Trophoblast cell (in vitro differentiated cells and primary cell): Measurements from ENCODE around the gene SSR4. TPM values are rescaled to one million over a fixed set of nuclear protein-coding genes. Genes with fewer than 3 reads are reported as not detected.
A peak's percentile ranks its signal among the peaks of the same experiment; 100 is the strongest.
"Not testable (repeated sequence)": the region's sequence is repeated elsewhere in the genome, so short reads cannot be mapped to it uniquely, and the experiment has no call there.

Experiments
- DNase-seq, 2 donors: peaks; one replicate each; pipeline ENCODE4 v3.0.0-alpha.2; 2016
- H2AFZ ChIP-seq: 2 replicates; pipeline ENCODE4 v1.6.1; 2013; ENCODE audit warnings: low read length, moderate library complexity, mild to moderate bottlenecking; ENCODE audit not compliant: insufficient read depth, poor library complexity
- H2AK5ac ChIP-seq: 2 replicates; pipeline ENCODE4 v1.6.1; 2013; ENCODE audit warnings: mild to moderate bottlenecking, low read length
- H2BK120ac ChIP-seq: 2 replicates; pipeline ENCODE4 v1.6.1; 2013; ENCODE audit warnings: low read length, mild to moderate bottlenecking, moderate library complexity; ENCODE audit not compliant: insufficient read depth, poor library complexity
- H2BK12ac ChIP-seq: 2 replicates; pipeline ENCODE4 v1.6.1; 2013; ENCODE audit warnings: mild to moderate bottlenecking, low read length, moderate library complexity
- H2BK5ac ChIP-seq: 2 replicates; pipeline ENCODE4 v1.6.1; 2013; ENCODE audit warnings: low read length, low read depth, moderate library complexity, mild to moderate bottlenecking; ENCODE audit not compliant: poor library complexity
- H3K14ac ChIP-seq: 2 replicates; pipeline ENCODE4 v1.6.1; 2013; ENCODE audit warnings: mild to moderate bottlenecking, low read length
- H3K18ac ChIP-seq: 2 replicates; pipeline ENCODE4 v1.6.1; 2013; ENCODE audit warnings: mild to moderate bottlenecking, low read length
- H3K23ac ChIP-seq: 2 replicates; pipeline ENCODE4 v1.6.1; 2013; ENCODE audit warnings: low read length
- H3K27ac ChIP-seq: 2 replicates; pipeline ENCODE4 v1.5.1; 2013; ENCODE audit warnings: low read depth, mild to moderate bottlenecking, inconsistent platforms, low read length, moderate library complexity
- H3K27me3 ChIP-seq: 2 replicates; pipeline ENCODE4 v1.6.1; 2013; ENCODE audit warnings: inconsistent platforms, mild to moderate bottlenecking, low read length, moderate library complexity; ENCODE audit not compliant: insufficient read depth
- H3K36me3 ChIP-seq, 2 experiments: 1 replicate in 1 of 2; 2 replicates in 1 of 2; pipeline ENCODE4 v1.6.1; 2013; ENCODE audit warnings: low read length in 2 of 2, mild to moderate bottlenecking in 2 of 2, moderate library complexity in 1 of 2; ENCODE audit not compliant: insufficient read depth in 2 of 2, control insufficient read depth in 1 of 2
- H3K4ac ChIP-seq: 2 replicates; pipeline ENCODE4 v1.6.1; 2013; ENCODE audit warnings: low read depth, mild to moderate bottlenecking, low read length, moderate library complexity
- H3K4me1 ChIP-seq, 2 experiments: 1 replicate in 1 of 2; 2 replicates in 1 of 2; pipeline ENCODE4 v1.6.1; 2013; ENCODE audit warnings: low read length in 2 of 2, mild to moderate bottlenecking in 2 of 2, moderate library complexity in 1 of 2; ENCODE audit not compliant: insufficient read depth in 2 of 2, control insufficient read depth in 1 of 2
- H3K4me2 ChIP-seq: 2 replicates; pipeline ENCODE4 v1.6.1; 2013; ENCODE audit warnings: inconsistent platforms, mild to moderate bottlenecking, low read length, moderate library complexity
- H3K4me3 ChIP-seq: 2 replicates; pipeline ENCODE4 v1.5.1; 2013; ENCODE audit warnings: mild to moderate bottlenecking, low read depth, low read length, inconsistent platforms
- H3K79me1 ChIP-seq: one replicate; pipeline ENCODE4 v1.6.1; 2013; ENCODE audit warnings: low read length
- H3K79me2 ChIP-seq: 2 replicates; pipeline ENCODE4 v1.6.1; 2013; ENCODE audit warnings: low read length, mild to moderate bottlenecking; ENCODE audit not compliant: control insufficient read depth, insufficient read depth, poor library complexity
- H3K9ac ChIP-seq: 2 replicates; pipeline ENCODE4 v1.6.1; 2013; ENCODE audit warnings: mild to moderate bottlenecking, low read length
- H3K9me3 ChIP-seq: 2 replicates; pipeline ENCODE4 v1.6.1; 2013; ENCODE audit warnings: low read depth, mild to moderate bottlenecking, control low read depth, inconsistent platforms, low read length; ENCODE audit not compliant: insufficient read depth
- H4K12ac ChIP-seq: 2 replicates; pipeline ENCODE4 v1.6.1; 2013; ENCODE audit warnings: low read depth, mild to moderate bottlenecking, low read length, moderate library complexity
- H4K8ac ChIP-seq: 2 replicates; pipeline ENCODE4 v1.6.1; 2013; ENCODE audit warnings: low read depth, mild to moderate bottlenecking, low read length, moderate library complexity
- H4K91ac ChIP-seq: one replicate; pipeline ENCODE4 v1.6.1; 2013; ENCODE audit warnings: low read depth, mild to moderate bottlenecking, low read length, moderate library complexity
- WGBS: extraction: QIAGEN DNeasy Blood & Tissue Kit; methylation state at CpG from one replicate; pipeline ENCODE4 v1.1.7; 2013; ENCODE audit warnings: missing lambda C conversion rate; ENCODE audit not compliant: insufficient read length, insufficient coverage; ENCODE audit errors: extremely low coverage; 5-methylcytosine and 5-hydroxymethylcytosine counted together
- polyA plus RNA-seq: library from polyadenylated mRNA; stranded (reverse); fragments of 200-250 nt; gene quantifications from 2 replicates; pipeline ENCODE4 v1.2.3, GENCODE V29; 2013

Gene SSR4
- 386 and 412 TPM in 2 replicates for polyA plus RNA-seq

DNA sequence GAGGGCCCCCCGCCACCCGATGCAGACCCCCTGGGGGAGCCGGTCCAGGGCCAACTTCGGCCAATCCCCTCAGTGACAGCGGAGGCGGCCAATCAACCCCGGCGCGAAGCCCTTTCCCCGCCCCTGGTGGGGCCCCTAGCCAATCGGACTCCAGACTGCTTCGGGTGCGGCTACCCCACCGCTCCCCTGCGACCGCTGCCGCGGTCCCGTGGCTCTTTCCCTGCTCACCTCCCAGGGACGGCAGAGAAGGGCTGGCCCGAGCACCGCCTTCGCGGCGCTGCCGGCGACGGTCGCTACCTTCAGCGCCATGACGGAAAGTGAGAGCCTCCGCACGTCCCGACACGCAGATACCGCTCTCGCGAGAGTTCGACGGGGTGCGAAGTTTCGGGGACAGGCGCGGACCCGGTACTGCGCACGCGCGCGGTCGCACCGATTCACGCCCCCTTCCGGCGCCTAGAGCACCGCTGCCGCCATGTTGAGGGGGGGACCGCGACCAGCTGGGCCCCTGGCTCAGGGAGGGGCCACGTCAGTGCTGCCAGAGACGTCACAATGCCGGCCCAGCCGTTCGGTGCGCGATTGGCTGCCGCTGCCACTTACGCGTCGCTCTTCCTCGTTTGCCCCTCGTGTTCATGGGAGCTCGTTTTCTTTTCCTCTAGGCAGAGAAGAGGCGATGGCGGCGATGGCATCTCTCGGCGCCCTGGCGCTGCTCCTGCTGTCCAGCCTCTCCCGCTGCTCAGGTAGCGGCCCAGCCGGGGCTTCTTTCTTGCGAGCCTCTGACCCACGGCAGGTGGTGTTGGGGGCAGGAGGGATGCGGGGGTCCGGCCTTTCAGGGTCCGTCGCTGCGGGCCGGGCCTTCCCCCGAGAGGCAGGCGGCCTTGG lies at the start of gene SSR4, which contains the start of gene IDH3G:
SSR4 (plus strand) TSS at position 651 of the 879 bp plus-strand sequence; CDS start at position 671, 20 bp downstream.
IDH3G (minus strand) TSS at position 358 of the 879 bp plus-strand sequence; CDS start at position 309, 49 bp downstream.
- Histone ChIP-seq H4K8ac (peak within 1 kb of the TSS; percentile 98), H2BK12ac (no peak within 1 kb of the TSS), H3K79me2 (peaks cover 9% of the 10 kb centered on the region), H2BK5ac (peak within 1 kb of the TSS; percentile 96), H3K4me3 (peak within 1 kb of the TSS; percentile 90), H3K4ac (peak within 1 kb of the TSS; percentile 93), H3K4me1 (peaks cover 0 to 5% of the 10 kb centered on the region in 2 experiments), H3K14ac (peak within 1 kb of the TSS; percentile 98), H3K9me3 (no peaks in the 10 kb centered on the region), H4K12ac (peak within 1 kb of the TSS; percentile 93), H3K9ac (peak within 1 kb of the TSS; percentile 96), H2AK5ac (peak within 1 kb of the TSS; percentile 32), H2BK120ac (peak within 1 kb of the TSS; percentile 10), H3K4me2 (peak within 1 kb of the TSS; percentile 92), H3K27ac (peak within 1 kb of the TSS; percentile 90), H2AFZ (peak within 1 kb of the TSS; percentile 84), H3K27me3 (no peaks in the 10 kb centered on the region), H3K23ac (no peak within 1 kb of the TSS), H3K79me1 (peaks cover 10% of the 10 kb centered on the region), H3K18ac (peak within 1 kb of the TSS; percentile 98), H3K36me3 (peaks cover 39 to 47% of the 10 kb centered on the region in 2 experiments), H4K91ac (peak within 1 kb of the TSS; percentile 98)
- DNase-seq = peak; percentile 90 to 94
- no CpG with 5 or more reads among the region's 92 CpGs for WGBS

DNA sequence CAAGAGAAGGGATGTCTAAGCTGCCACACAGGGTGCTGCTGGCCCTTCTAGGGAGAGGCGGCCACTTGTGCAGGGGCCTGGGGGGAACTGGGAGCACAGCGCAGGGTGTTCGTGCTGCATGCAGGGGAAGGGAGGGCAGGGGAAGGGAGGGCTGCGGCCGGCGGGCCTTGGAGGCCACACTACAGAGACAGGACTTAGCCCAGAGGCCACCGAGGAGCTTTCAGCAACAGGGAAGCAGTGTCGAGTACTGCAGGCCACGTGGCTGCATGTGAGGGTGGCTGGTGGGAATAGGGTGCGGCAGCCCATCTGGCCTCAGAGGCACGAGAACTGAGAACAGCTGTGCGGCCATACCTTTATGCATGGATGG lies 49.4 kb upstream of the SSR4 start:
- not testable (repeated sequence) for H3K79me1 ChIP-seq, H3K79me2 ChIP-seq, H3K27ac ChIP-seq, H3K14ac ChIP-seq, H2BK12ac ChIP-seq, H2BK5ac ChIP-seq, H4K8ac ChIP-seq, H3K9me3 ChIP-seq, H4K12ac ChIP-seq, DNase-seq, H3K4ac ChIP-seq, H3K36me3 ChIP-seq, H2BK120ac ChIP-seq, H3K18ac ChIP-seq, H2AFZ ChIP-seq, H3K4me3 ChIP-seq, H2AK5ac ChIP-seq, H3K27me3 ChIP-seq, H3K9ac ChIP-seq, H4K91ac ChIP-seq, H3K23ac ChIP-seq, H3K4me2 ChIP-seq
- WGBS = no CpG with 5 or more reads among the region's 12 CpGs
- peaks cover 9 to 13% of the 10 kb centered on the region in 2 experiments for H3K4me1 ChIP-seq

DNA sequence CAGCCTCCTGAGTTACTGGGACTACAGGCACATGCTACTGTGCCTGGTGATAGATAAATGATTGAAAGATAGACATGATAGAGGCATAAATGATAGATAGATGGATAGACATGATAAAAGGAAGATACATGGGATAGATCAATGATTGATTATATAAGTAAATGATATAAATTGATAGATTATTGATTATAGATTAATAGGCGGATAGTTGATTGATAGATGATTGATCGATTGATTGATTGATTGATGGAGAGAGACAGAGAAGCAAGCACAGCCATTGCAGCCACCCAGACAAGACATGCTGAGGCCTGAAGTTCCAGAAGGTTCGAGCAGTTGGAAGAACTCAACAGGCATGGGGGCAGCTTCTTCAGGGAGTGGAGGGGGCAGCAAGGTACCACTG lies 48.1 kb upstream of the SSR4 start:
- H3K79me2 ChIP-seq = no peaks in the 10 kb centered on the region
- no peak overlapping the region for H4K91ac ChIP-seq
- no peak overlapping the region for H3K4ac ChIP-seq
- peaks cover 9 to 13% of the 10 kb centered on the region in 2 experiments for H3K4me1 ChIP-seq
- H3K18ac ChIP-seq = no peak overlapping the region
- no peak overlapping the region for H3K14ac ChIP-seq
- no peak overlapping the region for H3K9ac ChIP-seq
- H3K4me3 ChIP-seq = no peak overlapping the region
- H3K27me3 ChIP-seq = no peaks in the 10 kb centered on the region
- no peak overlapping the region for H4K8ac ChIP-seq
- 100% methylated on average over 2 of the region's 3 CpGs for WGBS
- H2BK12ac ChIP-seq = no peak overlapping the region
- H3K9me3 ChIP-seq = no peaks in the 10 kb centered on the region
- no peak overlapping the region for H2BK120ac ChIP-seq
- DNase-seq = no peak
- H3K27ac ChIP-seq = no peak overlapping the region
- no peak overlapping the region for H2AFZ ChIP-seq
- no peak overlapping the region for H2AK5ac ChIP-seq
- peaks cover 0 to 2% of the 10 kb centered on the region in 2 experiments for H3K36me3 ChIP-seq
- H3K79me1 ChIP-seq = peaks cover 2% of the 10 kb centered on the region
- H3K23ac ChIP-seq = no peak overlapping the region
- no peak overlapping the region for H2BK5ac ChIP-seq
- H4K12ac ChIP-seq = no peak overlapping the region
- H3K4me2 ChIP-seq = no peak overlapping the region

GRCh38 chrX:153746991-153747390 lies 47.5 kb upstream of the SSR4 start:
- not testable (repeated sequence) for H2AK5ac ChIP-seq, H3K18ac ChIP-seq, H3K4me2 ChIP-seq, H4K91ac ChIP-seq, H2BK12ac ChIP-seq, H2BK5ac ChIP-seq, DNase-seq, H3K79me1 ChIP-seq, H3K4ac ChIP-seq, H3K23ac ChIP-seq, H3K27ac ChIP-seq, H3K14ac ChIP-seq, H3K27me3 ChIP-seq, H4K12ac ChIP-seq, H3K9ac ChIP-seq, H4K8ac ChIP-seq, H3K79me2 ChIP-seq, H2BK120ac ChIP-seq, H3K9me3 ChIP-seq, H2AFZ ChIP-seq, H3K4me3 ChIP-seq, H3K36me3 ChIP-seq
- H3K4me1 ChIP-seq = peaks cover 9 to 13% of the 10 kb centered on the region in 2 experiments
- no CpG with 5 or more reads among the region's 6 CpGs for WGBS
